ENCODE results near the gene NETO1. TPM values are rescaled to one million over a fixed set of nuclear protein-coding genes. Genes with fewer than 3 reads are reported as not detected.

The NETO1 gene
- total and polyA plus RNA-seq, 7 donors, result under 0.01 to 0.86 TPM; not detected in 5

DNA sequence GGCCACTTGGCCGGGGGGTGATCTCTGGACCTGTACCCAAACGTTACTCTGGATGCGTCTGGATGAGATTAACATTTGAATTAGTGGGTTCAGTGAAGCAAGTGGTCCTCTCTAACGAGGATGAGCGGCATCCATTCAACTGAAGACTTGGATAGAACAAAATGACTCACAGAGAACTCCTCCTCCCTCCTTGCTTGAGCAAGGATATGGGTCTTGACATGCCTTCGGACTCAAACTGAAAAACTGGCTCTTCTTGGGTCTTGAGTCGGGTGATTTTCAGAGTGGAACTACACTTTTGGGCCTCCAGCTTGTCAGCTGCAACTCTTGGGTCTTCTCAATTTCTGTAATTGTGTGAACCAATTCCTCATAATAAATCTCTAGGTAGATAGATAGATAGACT lies 47.2 kb downstream of the NETO1 start:
- intact Hi-C loops (cut with DNase I), result no loop called here
- Histone ChIP-seq H3K27ac (no peak overlapping the region), H3K4me1 (no peaks in the 10 kb centered on the region), H3K9me3 (no peaks in the 10 kb centered on the region), H3K36me3 (no peaks in the 10 kb centered on the region), H3K4me3 (no peak overlapping the region), H3K27me3 (no peaks in the 10 kb centered on the region)
- TF ChIP-seq POLR2AphosphoS5 (IDR thresholded peaks at IDR 0.05), result no peak
- TF ChIP-seq, protein P1, sequence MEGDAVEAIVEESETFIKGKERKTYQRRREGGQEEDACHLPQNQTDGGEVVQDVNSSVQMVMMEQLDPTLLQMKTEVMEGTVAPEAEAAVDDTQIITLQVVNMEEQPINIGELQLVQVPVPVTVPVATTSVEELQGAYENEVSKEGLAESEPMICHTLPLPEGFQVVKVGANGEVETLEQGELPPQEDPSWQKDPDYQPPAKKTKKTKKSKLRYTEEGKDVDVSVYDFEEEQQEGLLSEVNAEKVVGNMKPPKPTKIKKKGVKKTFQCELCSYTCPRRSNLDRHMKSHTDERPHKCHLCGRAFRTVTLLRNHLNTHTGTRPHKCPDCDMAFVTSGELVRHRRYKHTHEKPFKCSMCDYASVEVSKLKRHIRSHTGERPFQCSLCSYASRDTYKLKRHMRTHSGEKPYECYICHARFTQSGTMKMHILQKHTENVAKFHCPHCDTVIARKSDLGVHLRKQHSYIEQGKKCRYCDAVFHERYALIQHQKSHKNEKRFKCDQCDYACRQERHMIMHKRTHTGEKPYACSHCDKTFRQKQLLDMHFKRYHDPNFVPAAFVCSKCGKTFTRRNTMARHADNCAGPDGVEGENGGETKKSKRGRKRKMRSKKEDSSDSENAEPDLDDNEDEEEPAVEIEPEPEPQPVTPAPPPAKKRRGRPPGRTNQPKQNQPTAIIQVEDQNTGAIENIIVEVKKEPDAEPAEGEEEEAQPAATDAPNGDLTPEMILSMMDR (IDR thresholded peaks at IDR 0.05), result no peak
- no peak for TF ChIP-seq POLR2A (IDR thresholded peaks at IDR 0.05)
- no peak for TF ChIP-seq EP300 (IDR thresholded peaks at IDR 0.05)
- DNase-seq, result no peak
- WGBS, 2 donors, result 70 to 71% methylated on average over 7 of the region's 7 CpGs

DNA sequence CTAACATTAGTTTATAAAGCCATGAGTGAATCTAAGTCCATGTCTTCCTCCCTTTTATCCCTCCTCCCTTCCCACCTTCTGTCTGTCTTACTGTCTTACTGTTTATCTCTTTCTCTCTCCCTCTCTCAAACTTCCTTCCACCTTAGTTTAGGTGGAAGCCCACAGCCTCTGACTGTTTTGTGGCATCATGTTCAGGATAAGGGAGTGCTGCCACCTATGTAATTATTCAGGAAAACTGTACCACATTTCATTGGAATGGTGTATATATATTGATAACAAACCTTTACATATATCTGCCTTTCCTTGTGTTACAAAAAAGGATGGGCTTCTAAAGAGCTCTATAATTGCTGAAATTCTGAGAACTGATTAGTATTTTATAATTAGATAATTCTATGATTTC lies 48.7 kb downstream of the NETO1 start:
- Histone ChIP-seq H3K4me1 (no peaks in the 10 kb centered on the region), H3K27me3 (no peaks in the 10 kb centered on the region), H3K9me3 (no peaks in the 10 kb centered on the region), H3K27ac (no peak overlapping the region), H3K36me3 (no peaks in the 10 kb centered on the region), H3K4me3 (no peak overlapping the region)
- DNase-seq, result no peak
- no peak for TF ChIP-seq EP300 (IDR thresholded peaks at IDR 0.05)
- TF ChIP-seq POLR2A (IDR thresholded peaks at IDR 0.05), result no peak
- TF ChIP-seq POLR2AphosphoS5 (IDR thresholded peaks at IDR 0.05), result no peak
- TF ChIP-seq, protein P1 (IDR thresholded peaks at IDR 0.05), result no peak
- intact Hi-C loops (cut with DNase I), result no loop called here

DNA sequence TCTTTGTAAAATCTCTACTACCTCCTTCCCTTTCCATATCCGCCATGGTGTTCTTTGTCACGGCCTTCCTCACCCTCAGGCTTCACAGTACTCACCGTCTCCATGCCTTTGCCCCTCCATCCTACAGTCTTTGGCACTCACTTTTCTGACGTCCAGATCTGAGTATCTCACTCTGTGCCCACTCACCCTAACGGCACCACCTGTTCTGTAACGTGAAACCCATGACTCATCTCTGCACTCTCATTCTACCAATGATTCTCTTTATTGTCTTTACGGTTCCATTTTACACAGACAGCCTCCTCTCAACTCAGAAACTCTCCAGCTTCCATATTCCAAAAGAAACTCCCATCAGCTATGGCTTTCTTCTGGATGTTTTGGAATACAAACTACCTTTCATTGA lies 56.7 kb downstream of the NETO1 start:
- no peak for DNase-seq
- intact Hi-C loops (cut with DNase I), result no loop called here
- Histone ChIP-seq H3K36me3 (no peaks in the 10 kb centered on the region), H3K9me3 (no peaks in the 10 kb centered on the region), H3K4me1 (no peaks in the 10 kb centered on the region), H3K4me3 (no peak overlapping the region), H3K27ac (no peak overlapping the region), H3K27me3 (no peaks in the 10 kb centered on the region)
- WGBS, 2 donors, result 73 to 81% methylated on average over 7 of the region's 7 CpGs
- TF ChIP-seq POLR2AphosphoS5 (IDR thresholded peaks at IDR 0.05) (no peak), EP300 (IDR thresholded peaks at IDR 0.05) (no peak)
- TF ChIP-seq, protein P1 (IDR thresholded peaks at IDR 0.05), result no peak

DNA sequence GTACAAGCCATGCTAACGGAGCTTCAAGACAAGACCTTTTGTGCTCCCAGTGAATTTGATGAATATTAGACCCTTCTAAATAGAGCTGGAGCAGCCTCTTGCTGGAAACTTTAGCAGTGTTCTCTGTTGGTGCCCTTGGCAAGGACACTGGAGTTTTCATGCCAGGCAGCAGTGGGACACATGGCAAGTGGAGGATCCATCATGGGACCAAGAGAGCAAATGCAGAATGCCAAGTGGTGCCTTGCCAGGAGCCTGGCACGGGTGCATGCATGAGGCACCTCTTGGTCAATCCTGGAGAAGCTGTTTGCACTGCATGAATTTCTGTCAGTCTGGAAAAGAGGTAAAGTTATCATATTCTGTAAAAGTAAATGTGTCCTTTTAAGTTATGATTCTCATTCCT lies 59.1 kb downstream of the NETO1 start:
- H3K27me3 ChIP-seq, result no peaks in the 10 kb centered on the region
- WGBS, 2 donors, result 56 to 73% methylated on average over 2 of the region's 2 CpGs
- intact Hi-C loops (cut with DNase I), result no loop called here
- H3K4me1 ChIP-seq, result no peaks in the 10 kb centered on the region
- H3K36me3 ChIP-seq, result no peaks in the 10 kb centered on the region
- no peak overlapping the region for H3K4me3 ChIP-seq
- no peak for DNase-seq
- no peaks in the 10 kb centered on the region for H3K9me3 ChIP-seq
- no peak overlapping the region for H3K27ac ChIP-seq
- TF ChIP-seq, protein P1 (IDR thresholded peaks at IDR 0.05), result no peak
- TF ChIP-seq POLR2A (IDR thresholded peaks at IDR 0.05) (no peak), POLR2AphosphoS5 (IDR thresholded peaks at IDR 0.05) (no peak), EP300 (IDR thresholded peaks at IDR 0.05) (no peak)

DNA sequence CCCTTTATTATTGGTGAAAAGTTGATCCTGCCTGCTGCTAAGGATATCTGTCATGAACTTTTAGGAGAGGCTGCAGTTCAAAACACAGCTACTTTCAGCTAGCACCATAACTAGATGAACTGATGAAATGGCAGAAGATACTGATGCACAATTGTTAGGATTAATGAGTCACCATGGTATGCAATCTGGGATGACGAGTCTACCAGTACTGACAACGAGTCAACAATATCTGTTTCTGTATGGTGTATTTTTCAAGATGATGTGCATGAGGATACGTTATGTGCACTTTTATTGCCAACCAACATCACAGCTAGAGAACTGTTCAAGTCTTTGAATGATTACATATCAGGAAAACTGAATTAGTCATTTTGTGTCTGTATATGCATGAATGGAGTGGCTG lies 68.7 kb downstream of the NETO1 start:
- no peak overlapping the region for H3K27ac ChIP-seq
- 78 to 82% methylated on average over 3 of the region's 3 CpGs for WGBS, 2 donors
- TF ChIP-seq, protein P1 (IDR thresholded peaks at IDR 0.05), result no peak
- TF ChIP-seq POLR2A (IDR thresholded peaks at IDR 0.05), result no peak
- H3K9me3 ChIP-seq, result no peaks in the 10 kb centered on the region
- no peak for DNase-seq
- H3K36me3 ChIP-seq, result no peaks in the 10 kb centered on the region
- H3K4me1 ChIP-seq, result no peaks in the 10 kb centered on the region
- H3K27me3 ChIP-seq, result no peaks in the 10 kb centered on the region
- intact Hi-C loops (cut with DNase I), result no loop called here
- H3K4me3 ChIP-seq, result no peak overlapping the region

Measured in sigmoid colon (tissue), 7 donors.